HEK293T (cell line): Measurements from ENCODE around the gene CEBPE.

Experiments used
- CTCF ChIA-PET: fragments of 350-600 bp; formaldehyde crosslinking; extraction: SDS; loops from one replicate; lab custom pipeline; 2021; ENCODE audit warnings: antibody characterized with exemption, inconsistent platforms; lab: Yijun Ruan, JAX
- POLR2A ChIA-PET: fragments of 350-600 bp; formaldehyde crosslinking; extraction: SDS; loops from one replicate; lab custom pipeline; 2020; ENCODE audit warnings: antibody characterized with exemption, inconsistent platforms; lab: Yijun Ruan, JAX
- DNase-seq: peaks from one replicate; pipeline ENCODE4 v3.0.0; 2012; ENCODE audit warnings: mixed read lengths; ENCODE audit errors: extremely low spot score
- ARNT ChIP-seq: fragments of 450-650 bp; IDR thresholded peaks from 2 replicates; pipeline ENCODE4 v1.6.1; 2017; ENCODE audit warnings: mild to moderate bottlenecking
- BHLHE40 ChIP-seq: fragments of 450-650 bp; IDR thresholded peaks from 2 replicates; pipeline ENCODE4 v1.6.1; 2016; ENCODE audit warnings: mild to moderate bottlenecking, moderate library complexity, borderline replicate concordance
- CTBP1 ChIP-seq: fragments of 450-650 bp; IDR thresholded peaks from 2 replicates; pipeline ENCODE4 v1.6.1; 2016; ENCODE audit warnings: borderline replicate concordance
- ELF4 ChIP-seq: fragments of 450-650 bp; IDR thresholded peaks from 2 replicates; pipeline ENCODE4 v1.6.1; 2017; ENCODE audit warnings: antibody characterized with exemption
- FOXA1 ChIP-seq: fragments of 450-650 bp; IDR thresholded peaks from 2 replicates; pipeline ENCODE4 v1.6.1; 2016; ENCODE audit warnings: mild to moderate bottlenecking
- FOXK2 ChIP-seq: fragments of 450-650 bp; IDR thresholded peaks from 2 replicates; pipeline ENCODE4 v1.6.1; 2016; ENCODE audit warnings: mild to moderate bottlenecking
- FOXM1 ChIP-seq: fragments of 450-650 bp; IDR thresholded peaks from 2 replicates; pipeline ENCODE4 v1.6.1; 2017; ENCODE audit warnings: mild to moderate bottlenecking, borderline replicate concordance
- HDGF ChIP-seq: fragments of 450-650 bp; IDR thresholded peaks from 2 replicates; pipeline ENCODE4 v1.6.1; 2017; ENCODE audit warnings: antibody characterized with exemption, borderline replicate concordance
- L3MBTL2 ChIP-seq: fragments of 450-650 bp; conservative IDR thresholded peaks from 2 replicates; pipeline ENCODE4 v1.6.1; 2016; ENCODE audit warnings: mild to moderate bottlenecking
- LEF1 ChIP-seq: fragments of 450-650 bp; IDR thresholded peaks from 2 replicates; pipeline ENCODE4 v1.6.1; 2017; ENCODE audit warnings: mild to moderate bottlenecking, borderline replicate concordance
- NFRKB ChIP-seq: fragments of 450-650 bp; IDR thresholded peaks from 2 replicates; pipeline ENCODE4 v1.6.1; 2016; ENCODE audit warnings: mild to moderate bottlenecking, moderate library complexity
- PKNOX1 ChIP-seq: fragments of 450-650 bp; IDR thresholded peaks from 2 replicates; pipeline ENCODE4 v1.6.1; 2016
- SP1 ChIP-seq: fragments of 450-650 bp; IDR thresholded peaks from 2 replicates; pipeline ENCODE4 v1.6.1; 2017
- SUZ12 ChIP-seq: fragments of 450-650 bp; IDR thresholded peaks from 2 replicates; pipeline ENCODE4 v1.6.1; 2016; ENCODE audit warnings: mild to moderate bottlenecking
- TARDBP ChIP-seq: fragments of 450-650 bp; IDR thresholded peaks from 2 replicates; pipeline ENCODE4 v1.6.1; 2016
- ZNF384 ChIP-seq: fragments of 450-650 bp; IDR thresholded peaks from 2 replicates; pipeline ENCODE4 v1.6.1; 2016

The CEBPE gene

DNA sequence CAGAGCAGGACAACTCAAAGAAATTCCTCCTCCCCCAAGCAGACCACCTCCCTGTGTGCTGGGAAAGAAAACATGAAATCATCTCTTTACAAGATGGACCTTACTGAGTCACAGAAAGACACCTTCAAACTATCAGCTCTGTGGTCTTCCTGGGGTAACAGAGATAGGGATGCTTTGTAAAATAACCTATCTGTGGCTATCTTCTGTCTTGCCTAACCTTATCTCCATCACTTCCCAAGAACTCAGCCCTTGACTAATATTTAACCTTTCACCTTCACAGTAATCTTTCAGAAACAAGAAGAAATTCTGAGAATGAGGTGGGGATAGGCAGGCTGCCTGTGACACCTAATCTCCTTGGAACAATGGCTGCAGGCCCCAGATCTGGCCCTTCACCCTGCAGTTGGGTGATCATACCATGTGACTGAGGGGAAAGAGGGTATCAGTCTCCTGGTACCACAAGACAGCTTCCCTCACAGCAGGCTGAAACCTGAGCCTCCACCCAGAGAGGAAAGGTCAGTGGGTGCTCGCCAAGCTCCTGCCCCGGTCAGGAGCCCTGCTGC is 27.4 kb upstream of the CEBPE start:
- TF ChIP-seq SUZ12 (no peak), SP1 (no peak), LEF1 (no peak), CTBP1 (no peak), NFRKB (no peak)
- CTCF ChIA-PET, result interaction anchor here (1.2 kb wide), 1 partner anchor 25 kb away, joined by 8 read pairs; no protein-coding TSS in a partner anchor
- DNase-seq, result no peak
- POLR2A ChIA-PET, result no interaction called here

GRCh38 chr14:23145794-23146350 is 26.8 kb upstream of the CEBPE start:
- POLR2A ChIA-PET, result interaction anchor here (0.8 kb wide), 1 partner anchor 50 kb away, joined by 3 read pairs; the partner anchor contains the start of genes ACIN1 and C14orf119
- no peak for DNase-seq
- TF ChIP-seq FOXM1 (no peak), ARNT (no peak), ELF4 (no peak), LEF1 (no peak), ZNF384 (no peak), CTBP1 (no peak), L3MBTL2 (no peak), PKNOX1 (no peak)
- CTCF ChIA-PET, result interaction anchor here (0.7 to 1.2 kb wide), 2 partner anchors 25 to 41 kb away, joined by 4 to 8 read pairs; no protein-coding TSS in a partner anchor

DNA sequence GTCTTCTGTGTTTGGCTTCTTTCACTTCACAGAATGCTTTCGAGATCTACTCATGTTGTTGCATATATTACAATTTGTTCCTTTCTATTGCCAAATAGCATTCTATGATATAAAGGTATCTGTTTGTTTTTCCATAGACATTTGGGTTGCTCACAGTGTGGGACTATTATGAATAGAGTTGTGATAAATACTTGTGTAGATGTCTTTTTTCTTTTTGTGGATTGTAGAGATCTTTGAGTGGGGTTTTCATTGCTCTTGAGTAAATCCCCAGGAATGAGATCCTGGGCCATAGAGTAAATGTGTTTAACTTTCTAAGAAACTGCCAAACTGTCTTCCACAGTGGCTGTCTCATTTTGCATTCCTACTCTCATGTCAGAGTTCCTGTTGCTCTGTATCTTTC is 24.9 kb upstream of the CEBPE start:
- TF ChIP-seq L3MBTL2 (no peak), ARNT (no peak), SUZ12 (no peak)
- ChIA-PET CTCF (interaction anchor here (0.7 to 5.3 kb wide), 2 partner anchors 10 to 23 kb away, joined by 3 to 27 read pairs; no protein-coding TSS in a partner anchor), POLR2A (interaction anchor here (0.8 kb wide), 1 partner anchor 40 kb away, joined by 3 read pairs; no protein-coding TSS in a partner anchor)
- no peak for DNase-seq

DNA sequence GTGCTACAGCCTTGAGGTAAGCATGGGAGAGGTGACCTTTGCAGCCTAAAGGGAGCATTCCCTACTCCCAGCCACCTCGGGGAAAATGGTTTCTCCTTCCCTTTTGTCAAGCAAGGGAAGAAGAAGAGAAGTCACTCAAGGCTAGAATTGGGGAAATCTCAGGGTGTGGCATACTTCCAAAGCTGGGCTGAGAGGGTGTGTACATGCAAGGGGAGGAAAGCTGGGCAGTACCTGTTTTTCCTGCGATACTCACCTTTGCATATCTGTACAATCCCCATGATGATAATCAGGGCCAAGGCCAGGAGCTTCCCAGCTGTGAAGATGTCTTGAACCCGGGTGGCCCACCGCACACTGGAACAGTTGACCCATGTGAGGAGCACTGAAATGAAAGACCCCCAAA is 23.8 kb upstream of the CEBPE start:
- ChIA-PET POLR2A (interaction anchor here (1.1 kb wide), 1 partner anchor 40 kb away, joined by 3 read pairs; no protein-coding TSS in a partner anchor), CTCF (interaction anchor here (1.8 to 5.3 kb wide), 2 partner anchors 22 to 237 kb away, joined by 3 to 27 read pairs; no protein-coding TSS in a partner anchor)
- TF ChIP-seq SUZ12 (no peak), FOXM1 (no peak), ARNT (no peak), FOXK2 (no peak), ZNF384 (no peak), BHLHE40 (no peak), PKNOX1 (no peak), L3MBTL2 (no peak), TARDBP (no peak), NFRKB (no peak), LEF1 (no peak), HDGF (no peak), SP1 (no peak), FOXA1 (no peak), CTBP1 (no peak), ELF4 (no peak)
- DNase-seq, result no peak

DNA sequence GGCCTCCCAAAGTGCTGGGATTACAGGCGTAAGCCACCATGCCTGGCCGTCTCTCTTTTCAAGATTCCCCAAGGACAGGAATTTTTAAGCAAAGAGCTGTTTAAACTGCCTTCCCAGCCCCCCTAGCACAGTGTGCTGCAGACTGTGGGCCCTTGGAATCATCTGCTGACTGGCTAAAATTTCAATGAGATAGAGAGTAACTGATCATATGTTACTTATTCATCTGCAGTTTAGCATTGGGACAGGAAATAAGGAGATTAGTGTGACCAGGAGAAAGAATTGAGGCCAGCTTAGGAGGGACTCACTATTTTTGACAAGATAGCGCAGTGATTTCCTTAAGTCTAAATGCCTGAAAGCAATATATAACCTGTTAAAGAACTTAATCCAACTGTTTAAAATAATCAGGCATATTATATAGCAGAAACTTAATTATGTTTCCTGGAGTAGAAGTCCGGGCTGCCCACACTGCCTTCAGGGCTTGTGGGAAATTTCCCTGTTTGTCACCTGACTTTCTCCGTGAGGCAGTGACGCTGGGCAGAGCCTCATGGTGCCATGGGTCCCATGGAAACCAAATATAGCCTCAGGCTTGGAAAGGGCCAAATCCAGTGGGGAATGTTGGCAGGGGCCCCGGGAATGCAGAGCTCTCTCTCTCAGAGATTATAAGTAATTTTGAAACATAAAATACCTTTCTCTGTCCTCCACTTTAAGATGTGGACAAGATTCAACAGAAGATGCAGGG is 22.8 kb upstream of the CEBPE start:
- ChIA-PET CTCF (interaction anchor here (1.8 to 5.3 kb wide), 2 partner anchors 21 to 238 kb away, joined by 3 to 27 read pairs; no protein-coding TSS in a partner anchor), POLR2A (interaction anchor here (1.1 kb wide), 1 partner anchor 41 kb away, joined by 3 read pairs; no protein-coding TSS in a partner anchor)
- no peak for TF ChIP-seq ELF4
- no peak for TF ChIP-seq NFRKB
- TF ChIP-seq ZNF384, result no peak
- no peak for TF ChIP-seq FOXA1
- no peak for TF ChIP-seq TARDBP
- no peak for TF ChIP-seq CTBP1
- no peak for TF ChIP-seq FOXK2
- no peak for TF ChIP-seq LEF1
- TF ChIP-seq BHLHE40, result no peak
- TF ChIP-seq ARNT, result no peak
- no peak for DNase-seq

DNA sequence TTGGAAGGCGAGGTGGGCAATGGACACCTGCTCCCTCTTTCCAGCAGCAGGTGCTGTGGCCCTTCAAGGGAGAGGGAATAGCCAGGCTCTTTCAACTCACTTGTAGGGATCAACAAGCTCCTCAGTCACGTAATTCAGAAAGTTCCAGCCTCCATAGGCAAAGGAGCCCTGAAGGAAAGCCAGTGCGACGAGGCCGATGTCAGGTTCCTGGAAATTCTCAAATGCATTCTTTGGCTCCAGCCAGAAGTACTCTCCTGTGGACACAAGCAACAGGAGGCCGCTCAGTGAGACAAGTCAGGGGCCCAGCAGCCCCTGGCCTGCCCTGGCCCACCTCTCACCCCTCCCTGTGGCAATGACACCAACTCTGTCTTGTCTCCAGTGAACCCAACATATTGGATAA is 21.3 kb upstream of the CEBPE start:
- no peak for DNase-seq
- TF ChIP-seq TARDBP (no peak), SUZ12 (no peak), CTBP1 (no peak), L3MBTL2 (no peak), SP1 (no peak), PKNOX1 (no peak), LEF1 (no peak), ELF4 (no peak), ARNT (no peak), HDGF (no peak)
- ChIA-PET POLR2A (no interaction called here), CTCF (interaction anchor here (5.3 kb wide), 1 partner anchor 19 kb away, joined by 27 read pairs; no protein-coding TSS in a partner anchor)
